ENCODE data around the gene DMBT1.

DMBT1 gene

DNA sequence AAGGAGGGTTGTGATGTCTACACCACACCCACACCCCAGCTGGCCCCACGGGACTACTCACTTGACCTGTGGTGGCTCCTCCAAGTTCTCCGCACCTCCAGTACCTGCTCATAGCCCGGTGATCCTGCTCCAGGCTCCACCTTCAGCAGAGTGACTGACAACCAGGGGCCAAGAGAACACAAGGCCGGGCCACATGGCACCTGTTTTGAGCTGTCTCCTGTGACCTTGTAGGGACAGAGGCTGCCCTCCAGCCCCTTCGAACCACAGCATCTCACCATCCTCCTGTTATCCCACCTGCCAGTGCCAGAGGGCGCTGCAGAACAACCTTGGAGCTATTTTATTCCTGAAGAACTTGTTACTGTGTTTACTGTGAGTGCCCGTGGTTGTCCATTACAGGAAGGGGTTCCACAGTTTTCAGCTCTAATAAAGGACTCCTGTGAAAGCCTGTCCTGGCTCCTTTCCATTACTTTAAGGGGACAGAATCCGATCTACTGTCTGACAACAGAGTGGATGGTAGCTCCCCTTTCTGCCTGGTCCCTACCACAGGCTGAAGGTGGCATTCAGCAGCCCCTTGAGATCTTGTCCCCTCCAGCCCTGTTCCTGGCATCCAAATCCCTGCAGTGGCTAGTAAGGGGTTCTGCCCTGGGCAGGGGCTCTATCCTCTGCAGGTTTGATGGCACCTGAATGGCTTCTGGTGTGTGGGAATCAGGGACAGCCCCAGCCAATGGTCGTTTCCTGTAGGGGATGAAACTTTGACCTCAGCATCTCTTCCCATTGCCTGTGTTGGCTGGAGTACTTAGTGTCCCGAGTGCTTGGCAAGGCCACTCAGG lies 88.3 kb downstream of the DMBT1 start:
- DNase-seq = peak; percentile 29 to 30

DNA sequence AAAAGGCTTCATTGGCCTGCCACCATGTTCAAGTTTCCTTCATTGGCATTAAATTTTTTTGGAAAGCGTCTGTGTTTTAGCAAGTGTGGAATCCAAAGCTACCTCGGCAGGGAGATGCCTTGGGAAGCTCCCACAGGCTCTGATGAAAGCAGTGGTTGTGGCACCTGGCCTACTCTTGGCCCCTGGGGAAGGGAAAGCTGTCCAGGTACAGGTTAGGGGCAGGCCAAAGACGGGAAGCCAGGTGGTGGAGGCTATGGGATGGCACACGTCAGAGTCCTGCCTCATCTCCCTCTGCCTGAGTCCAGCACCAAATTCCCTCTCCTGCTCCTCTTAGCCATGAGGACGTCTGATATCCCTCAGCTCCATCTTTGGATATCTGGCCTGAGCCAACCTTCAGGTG lies 89.3 kb downstream of the DMBT1 start:
- DNase-seq = no peak

DNA sequence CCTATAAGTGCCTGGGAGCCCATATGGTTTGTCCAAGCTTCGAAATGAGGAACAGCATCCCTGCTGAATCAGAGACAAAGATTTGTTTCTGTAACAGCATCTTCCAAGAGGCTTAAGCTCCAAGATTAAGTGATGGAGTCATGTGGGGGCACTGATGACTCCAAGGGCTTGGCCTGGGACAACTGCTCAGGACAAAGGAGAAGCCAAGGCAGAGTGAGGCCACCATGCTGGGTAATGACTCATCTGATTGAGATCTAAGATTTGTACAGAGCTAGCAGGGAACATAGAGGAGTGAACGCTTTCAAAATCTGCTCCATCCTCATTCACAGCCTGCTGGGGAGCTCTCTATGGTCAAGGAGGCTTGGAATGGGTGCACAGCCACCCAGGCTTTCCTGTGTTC lies 89.8 kb downstream of the DMBT1 start:
- no peak for DNase-seq

DNA sequence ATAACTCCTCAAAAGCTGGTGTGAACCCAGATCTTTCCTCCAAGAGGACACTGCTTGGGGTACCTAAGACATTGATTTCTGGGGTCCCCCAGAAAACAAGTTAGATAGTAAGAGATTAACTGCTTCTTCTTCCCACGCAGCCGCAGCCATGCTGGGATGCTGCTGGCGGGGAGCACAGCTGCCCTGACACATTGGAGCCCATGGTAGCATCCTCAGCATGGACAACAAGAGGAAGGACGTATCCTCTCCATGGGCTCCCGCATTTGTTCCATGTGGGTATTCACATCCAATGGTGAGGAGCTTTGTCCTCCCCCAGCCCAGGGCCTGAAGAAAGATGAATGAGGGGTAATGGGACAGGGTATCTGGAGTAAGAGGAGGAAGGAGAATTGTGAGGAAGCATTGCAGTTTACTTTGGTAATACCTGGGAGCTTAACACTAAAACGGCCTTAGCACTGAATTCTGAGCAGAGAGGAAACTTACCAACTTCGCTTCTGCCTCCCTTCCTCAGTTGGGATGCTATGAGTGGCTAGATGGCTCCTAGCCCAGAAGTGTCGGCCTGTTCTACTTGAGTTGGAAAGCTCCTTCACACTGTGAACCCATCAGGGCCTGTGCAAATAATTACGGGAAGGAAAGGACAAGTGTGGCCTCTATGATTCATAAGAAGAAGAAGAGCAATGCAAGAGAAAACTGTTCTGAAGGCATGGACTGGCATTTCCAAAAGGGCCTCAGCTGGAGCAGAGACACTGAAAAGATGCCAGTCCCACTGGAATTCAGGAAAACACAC lies 95.2 kb downstream of the DMBT1 start:
- DNase-seq = no peak

DNA sequence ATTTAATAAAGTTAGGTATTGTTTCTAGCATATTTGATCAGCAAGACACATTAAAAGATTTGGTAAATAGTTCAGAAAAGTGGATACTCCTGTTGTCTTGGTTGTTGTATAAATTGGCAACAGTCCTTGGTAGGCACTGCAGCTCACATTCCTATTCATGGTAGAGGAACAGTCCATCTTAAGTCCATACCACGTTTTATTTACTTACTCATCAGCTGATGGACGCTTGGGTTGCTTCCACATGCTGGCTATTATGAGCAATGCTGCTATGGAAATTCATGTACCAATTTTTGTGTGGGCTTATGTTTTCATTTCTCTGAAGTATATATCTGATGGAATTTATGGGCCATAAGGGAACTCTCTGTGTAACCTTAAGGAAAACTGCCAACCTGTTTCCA lies 95.8 kb downstream of the DMBT1 start:
- DNase-seq = no peak

DNA sequence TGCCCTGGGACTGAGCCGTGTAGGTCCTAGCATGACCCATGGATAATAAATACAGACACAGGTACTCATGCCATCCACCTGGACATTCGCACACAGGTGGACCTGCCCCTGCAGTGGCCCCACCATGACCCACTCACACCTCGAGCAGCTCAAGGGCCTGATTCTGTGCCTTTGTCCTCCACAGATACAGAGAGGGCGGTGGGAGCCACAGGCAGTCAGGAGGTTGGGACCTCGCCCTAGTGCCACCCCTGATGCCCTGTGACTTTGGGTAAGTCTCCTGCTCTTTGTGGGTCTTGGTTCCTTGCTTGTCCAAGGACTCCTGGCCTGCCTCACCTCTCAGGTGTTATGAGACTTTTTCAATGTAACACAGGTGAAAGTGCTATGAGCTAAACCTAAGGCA lies 96.2 kb downstream of the DMBT1 start:
- no peak for DNase-seq

DNA sequence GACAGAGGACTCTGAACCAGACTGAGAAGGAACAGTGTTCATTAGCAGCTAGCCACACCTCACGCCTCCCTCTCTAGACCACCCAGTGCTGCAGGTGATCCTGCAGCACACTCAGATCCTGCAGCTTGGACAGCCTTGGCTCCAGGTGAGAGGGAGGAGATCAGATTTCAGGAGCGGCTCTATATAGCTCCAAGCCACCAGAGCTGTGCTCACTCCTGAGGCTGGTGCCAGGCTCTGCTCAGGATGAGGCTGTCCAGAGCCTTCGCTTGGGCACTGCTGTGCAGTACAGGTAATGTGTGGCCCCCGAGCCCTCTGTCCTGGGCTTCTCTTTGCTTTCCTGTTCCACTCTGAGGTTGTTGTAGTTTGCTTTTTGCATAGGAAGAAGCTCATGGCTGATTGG lies 96.7 kb downstream of the DMBT1 start:
- DNase-seq = no peak

DNA sequence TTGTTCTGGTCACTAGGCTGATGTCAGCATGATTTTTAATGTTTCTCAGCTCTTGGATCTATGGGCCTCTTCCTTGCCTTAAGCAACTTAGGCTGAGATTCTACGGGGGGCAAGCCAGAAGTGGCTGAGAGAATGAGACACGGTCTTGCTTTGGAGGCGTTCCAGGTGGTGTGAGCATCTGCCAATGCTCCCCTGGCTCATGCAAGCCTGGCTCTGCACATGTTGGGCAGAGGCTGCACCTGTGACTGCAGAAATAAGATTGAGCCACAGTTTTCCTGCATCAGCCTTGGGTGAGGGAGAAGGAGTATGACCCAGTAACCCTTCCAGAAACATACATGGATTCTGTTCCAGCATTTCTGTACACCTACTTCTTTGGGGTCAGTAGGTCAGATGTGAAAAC lies 97.2 kb downstream of the DMBT1 start:
- DNase-seq = no peak

DNA sequence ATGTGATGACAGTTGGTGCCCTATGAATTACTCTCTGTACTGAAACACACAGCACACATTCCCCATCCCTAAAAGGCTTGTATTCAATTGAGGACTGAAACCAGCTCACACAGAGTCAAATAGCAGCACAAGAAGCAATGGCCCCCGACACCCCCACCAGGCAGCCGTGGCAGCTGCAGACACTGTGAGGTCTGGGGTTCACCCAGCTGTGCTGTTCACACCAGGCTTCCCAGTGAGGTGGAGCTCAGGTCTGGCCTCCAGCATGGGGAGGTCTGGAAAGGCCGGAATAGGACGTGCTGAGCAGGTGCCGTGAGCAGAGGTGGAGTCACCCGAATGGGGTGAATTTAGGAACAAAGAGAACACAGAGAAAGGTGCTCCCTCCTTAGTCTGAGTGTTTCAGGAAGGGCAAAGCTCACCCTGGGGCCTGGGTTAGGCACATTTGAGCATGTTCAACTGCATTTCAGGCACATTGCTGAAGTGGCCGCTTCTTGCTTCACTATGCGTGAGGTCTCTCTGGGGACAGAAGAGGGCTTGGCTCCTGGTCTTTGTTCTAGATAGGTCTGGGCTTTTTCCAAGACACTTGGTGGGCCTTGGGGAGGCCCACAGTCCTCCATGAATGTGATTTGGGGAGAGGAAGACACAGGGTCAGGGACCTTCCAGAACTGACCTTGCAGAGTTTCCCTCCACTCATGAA lies 97.9 kb downstream of the DMBT1 start:
- DNase-seq = no peak

DNA sequence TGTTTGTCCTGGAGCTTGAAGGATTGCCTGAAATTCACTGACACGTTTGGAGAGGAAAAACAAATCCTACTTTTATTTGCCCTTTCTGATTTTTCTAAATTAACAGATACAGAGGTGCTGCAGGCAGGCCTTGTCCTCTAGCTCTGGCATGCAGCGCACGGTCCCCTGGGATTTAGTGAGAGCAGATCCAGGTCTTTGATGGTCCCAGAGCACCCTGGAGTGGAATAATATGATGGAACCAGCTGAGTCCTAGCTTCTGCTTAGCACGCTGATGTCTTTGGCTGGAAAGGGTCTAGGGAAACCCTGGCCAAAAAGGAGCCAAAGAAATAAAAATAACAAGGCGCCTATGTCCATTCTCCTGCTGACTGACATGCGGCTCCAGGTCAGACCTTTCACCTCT lies 98.6 kb downstream of the DMBT1 start:
- DNase-seq = no peak

DNA sequence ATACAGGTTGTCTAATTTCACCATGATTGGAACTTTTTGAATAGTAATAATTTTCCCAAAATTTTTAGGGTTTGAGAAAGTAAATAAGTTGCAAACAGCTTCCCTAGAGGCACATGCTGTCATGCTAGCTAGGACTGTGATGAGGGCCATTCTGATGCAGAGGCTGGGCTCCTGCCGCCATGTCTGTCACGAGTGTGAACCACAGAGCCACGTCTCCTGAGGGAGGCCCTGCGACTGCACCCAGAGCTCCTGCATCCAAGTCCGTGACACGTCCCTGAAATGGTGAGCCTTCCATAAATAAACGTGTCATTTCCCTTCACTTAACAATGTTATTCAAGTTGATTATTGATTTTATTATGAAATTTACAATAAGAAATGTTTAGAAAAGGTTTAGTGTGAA lies 99.1 kb downstream of the DMBT1 start:
- no peak for DNase-seq

DNA sequence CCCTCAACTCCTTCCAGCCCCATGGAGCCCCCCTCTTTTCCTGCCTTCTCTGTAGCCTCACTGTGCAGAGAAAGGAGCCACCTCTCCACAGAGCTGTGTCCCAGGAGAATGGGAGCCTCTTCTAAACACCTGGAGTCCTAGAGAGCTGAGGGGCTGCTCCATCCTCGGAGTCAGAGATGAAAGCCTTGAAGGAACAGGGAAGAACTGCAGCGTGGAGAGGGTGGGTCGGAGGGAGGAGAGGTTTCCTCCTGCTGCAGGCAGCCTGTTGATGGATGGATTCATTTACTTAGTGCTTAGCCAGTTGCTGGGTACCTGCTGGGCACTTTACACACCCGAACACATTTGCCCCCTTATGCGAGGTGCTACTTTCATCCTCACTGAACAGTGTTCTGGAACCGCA lies 100.1 kb downstream of the DMBT1 start:
- no peak for DNase-seq

DNA sequence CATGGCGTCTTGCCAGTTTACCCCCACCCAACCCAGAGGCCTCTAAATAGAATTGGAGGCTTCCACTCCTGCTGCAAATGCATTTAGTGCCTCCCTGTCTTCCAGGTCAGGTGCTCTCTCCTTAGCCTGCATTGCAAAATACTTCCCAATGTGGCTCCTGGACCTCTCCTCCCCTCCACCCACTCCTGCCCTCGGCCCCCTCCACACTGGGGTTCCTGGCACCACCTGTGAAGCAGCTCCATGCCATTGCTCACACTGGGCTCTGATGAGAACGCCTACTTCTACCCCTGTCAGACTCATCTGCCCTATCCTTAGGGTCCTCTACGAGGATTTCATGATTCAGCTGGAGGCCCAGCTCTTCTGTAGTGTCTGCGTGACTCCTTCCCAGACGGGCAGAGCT lies 101.7 kb downstream of the DMBT1 start:
- DNase-seq = no peak

DNA sequence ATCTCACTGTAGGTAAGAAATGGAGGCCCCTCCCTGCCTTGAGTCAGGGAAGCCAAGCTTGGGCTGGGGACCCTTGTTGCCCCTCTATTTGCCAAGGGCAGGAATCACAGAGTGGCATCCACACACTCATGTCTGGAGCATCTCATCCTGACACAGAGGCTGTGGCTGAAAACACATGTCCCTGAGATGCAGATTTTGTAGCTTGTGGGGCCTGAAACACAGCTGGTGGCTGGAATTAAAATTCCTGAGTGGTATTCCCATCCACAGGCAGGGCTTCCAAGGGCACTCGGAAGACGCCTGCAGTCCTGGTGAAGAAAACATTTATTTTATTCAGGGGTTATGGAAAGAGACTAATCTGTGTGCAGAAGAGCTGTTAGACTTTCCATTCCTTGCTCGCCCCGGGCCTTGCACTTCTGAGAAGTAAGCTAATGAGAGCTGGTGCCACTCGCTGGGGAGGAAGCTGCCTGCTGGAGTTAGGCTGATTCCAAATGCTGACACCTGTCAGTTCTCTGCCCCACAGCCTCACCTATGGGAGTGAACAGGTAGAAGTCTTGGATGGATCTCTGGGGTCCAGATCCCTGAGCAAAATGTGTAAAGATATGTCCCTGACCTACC lies 103.1 kb downstream of the DMBT1 start:
- DNase-seq = no peak

DNA sequence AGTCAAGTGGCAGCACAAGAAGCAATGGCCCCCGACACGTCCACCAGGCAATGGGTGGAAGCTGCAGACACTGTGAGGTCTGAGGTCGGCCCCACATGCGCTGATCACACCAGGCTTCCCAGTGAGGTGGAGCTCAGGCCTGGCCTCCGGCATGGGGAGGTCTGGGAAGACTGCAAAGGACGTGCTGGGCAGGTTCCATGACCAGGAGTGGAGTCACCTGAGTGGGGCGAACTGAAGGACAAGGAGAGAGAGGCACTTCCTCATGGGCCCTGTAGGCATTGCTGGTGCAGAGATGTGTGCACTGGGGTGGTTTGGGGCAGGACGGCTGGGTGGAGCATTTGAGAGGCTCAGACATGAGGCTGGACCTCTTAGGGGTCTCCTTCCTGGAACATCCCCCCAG lies 103.9 kb downstream of the DMBT1 start:
- DNase-seq = no peak

DNA sequence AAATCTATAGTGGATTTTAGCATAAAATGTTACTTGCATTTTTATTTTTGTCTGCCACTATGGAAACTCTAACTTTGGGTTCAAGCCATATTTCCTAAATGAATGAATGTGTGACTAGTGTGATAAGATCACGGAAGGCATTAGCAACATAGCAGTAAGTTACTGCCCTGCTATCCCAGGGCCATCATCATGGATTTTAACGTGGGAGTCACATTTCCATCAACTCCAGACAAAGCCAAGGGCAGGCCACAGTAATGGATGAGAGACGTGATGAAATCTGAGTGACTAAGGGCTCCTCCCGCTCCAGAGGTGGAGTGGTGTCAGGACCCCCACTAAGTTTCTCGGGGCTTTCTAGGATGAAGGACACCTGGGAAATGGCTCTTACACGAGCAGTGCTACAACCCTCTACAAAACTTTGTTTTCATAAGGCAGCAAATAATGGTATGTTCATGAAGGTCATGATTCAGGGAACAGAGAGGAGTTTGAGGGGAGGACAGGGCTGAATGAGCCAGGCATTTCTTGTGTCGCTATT lies 104.8 kb downstream of the DMBT1 start:
- DNase-seq = no peak

DNA sequence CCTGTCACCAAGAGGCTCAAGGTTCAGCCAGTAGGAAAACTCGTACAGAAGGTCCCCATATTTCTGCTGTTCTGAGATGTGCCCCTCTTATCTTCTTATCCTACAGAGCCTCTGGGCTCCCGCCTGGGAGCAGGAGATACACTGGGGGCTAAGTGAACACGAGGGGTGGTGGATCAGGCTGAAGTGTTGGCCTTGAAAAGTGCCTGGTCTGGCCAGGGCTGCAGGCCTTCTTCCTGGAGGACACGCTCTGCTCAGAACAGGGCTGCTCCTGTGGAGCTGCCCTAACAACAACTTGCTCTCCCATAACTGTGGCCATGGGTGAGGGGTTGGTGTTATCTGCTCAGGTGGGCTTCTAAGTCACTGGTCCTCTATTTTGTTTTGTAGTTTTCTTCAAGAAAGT lies 105.4 kb downstream of the DMBT1 start:
- DNase-seq = no peak

DNA sequence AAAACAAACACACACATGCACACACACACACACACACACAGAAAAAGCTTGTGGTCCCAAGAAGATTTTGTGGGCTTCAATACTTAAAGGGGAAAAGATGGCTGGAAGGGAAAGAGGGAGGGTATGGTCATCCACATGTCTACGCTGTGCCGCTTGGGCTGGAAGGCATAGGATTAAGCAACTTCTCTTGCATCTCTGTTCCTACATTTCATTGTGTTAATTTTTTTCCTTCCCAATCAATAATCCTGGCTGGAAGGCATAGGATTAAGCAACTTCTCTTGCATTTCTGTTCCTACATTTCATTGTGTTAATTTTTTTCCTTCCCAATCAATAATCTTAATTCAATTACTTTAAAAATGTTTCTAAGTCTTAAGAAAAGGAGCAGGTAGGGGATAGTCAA lies 108.5 kb downstream of the DMBT1 start:
- DNase-seq = no peak

DNA sequence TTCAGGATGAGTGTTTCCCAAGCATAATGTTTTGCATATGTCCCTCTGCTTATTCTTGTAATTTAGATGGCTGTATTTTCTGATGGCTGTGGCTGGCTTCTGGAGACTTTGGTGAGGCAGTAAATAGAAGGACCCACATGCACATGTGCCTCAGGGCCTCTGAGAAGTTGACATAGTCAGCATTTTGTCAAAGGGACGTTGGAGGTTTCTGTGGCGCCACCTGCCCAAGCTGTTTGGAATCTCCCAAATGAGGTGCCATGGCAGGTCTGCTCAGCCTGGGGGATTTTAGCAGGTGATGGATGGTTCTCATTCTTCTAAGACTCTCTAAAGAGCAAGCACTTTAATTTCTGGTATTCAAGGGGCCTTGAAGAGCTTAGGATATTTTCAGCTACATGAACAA lies 109.3 kb downstream of the DMBT1 start:
- DNase-seq = no peak

DNA sequence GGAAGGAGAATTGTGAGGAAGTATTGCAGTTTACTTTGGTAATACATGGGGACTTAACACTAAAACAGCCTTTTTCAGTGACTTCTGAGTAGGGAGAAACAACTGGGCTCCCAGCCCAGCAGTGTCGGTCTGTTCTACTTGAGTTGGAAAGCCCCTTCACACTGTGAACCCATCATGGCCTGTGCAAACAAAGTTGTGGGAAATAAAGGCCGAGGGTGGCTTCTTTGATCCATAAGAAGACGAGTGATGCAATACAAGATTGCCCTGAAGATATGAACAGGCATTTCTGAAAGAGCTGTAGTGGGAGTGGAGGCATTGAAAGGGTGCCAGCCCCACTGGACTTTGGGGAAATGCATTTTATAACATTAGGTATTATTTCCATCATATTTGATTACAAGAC lies 110.8 kb downstream of the DMBT1 start:
- DNase-seq = no peak

DNA sequence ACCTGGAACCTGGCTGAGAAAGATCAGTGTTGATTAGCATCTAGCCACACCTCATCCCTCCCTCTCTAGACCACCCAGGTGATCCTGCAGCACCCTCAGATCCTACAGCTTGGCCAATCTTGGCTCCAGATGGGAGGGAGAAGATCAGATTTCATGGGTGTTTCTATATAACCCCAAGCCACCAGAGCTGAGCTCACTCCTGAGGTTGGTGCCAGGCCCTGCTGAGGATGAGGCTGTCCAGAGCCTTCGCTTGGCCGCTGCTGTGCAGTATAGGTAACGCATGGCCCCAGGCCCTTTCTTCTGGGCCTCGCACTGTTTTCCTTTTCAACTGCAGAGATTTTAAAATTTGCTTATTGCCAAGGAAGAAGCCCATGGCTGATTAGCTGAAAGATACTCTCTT lies 112.1 kb downstream of the DMBT1 start:
- no peak for DNase-seq

DNA sequence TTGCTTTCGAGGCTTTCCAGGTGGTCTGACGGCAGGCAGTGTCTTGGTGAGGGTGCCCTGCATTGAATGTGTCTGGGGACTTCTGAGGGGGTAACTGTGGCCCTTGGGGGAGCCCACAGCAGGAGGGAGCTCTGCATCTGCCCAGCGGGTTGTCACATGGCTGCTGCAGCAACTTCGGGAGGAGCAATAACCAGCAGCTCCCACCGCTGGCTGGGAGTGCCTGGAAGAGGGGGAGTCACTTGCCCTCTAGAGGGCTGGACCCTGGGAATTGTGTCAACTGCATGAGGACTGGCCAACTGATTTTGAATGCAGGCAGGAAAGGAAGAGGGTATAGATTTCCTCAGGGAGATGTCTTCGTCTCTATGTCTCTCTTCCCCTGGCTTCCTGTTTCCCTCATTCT lies 112.7 kb downstream of the DMBT1 start:
- DNase-seq = no peak

DNA sequence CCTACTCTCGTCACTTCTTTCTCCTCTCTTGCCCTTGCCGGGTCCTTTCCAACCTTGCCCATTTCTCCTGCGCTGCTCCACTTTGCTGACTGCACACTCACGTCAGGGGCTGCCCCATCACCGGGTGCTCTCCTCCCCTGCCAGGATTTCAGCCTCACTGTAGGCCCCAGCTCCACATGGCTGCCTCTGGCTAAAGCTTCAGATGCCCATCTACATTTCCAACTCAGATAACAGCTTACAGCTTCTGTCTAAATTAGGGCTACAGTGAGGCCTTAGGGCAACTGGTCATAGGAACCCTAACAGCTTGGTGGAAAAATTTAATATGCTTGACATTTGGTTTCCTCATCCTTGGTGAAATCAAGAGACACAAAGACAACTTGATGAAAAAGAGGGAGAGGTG lies 113.2 kb downstream of the DMBT1 start:
- no peak for DNase-seq

All from stimulated activated CD4-positive, alpha-beta T cell treated with anti-CD3 and anti-CD28 coated beads, Interleukin-2, amount 100 ng/mL, for 48 hours (primary cell).